Liver (tissue), 9 donors: ENCODE measurements around the gene NOC2L. TPM values are rescaled to one million over a fixed set of nuclear protein-coding genes. Genes with fewer than 3 reads are reported as not detected.

Experiments used
- DNase-seq: peaks from one replicate; pipeline ENCODE4 v3.0.0-alpha.2; 2017; ENCODE audit warnings: low spot score
- H3K27ac ChIP-seq, 2 donors: one replicate each; pipeline ENCODE4 v1.7.0; 2013; ENCODE audit warnings: inconsistent platforms in 2 of 2, low read length in 2 of 2, control low read depth in 1 of 2, low read depth in 1 of 2, mild to moderate bottlenecking in 1 of 2
- H3K27me3 ChIP-seq, 4 donors: one replicate each; pipeline versions ENCODE4 v1.6.1 to v1.7.0; 2013; ENCODE audit warnings: low read length in 3 of 4, inconsistent platforms in 1 of 4, mild to moderate bottlenecking in 1 of 4, moderate library complexity in 1 of 4; ENCODE audit not compliant: control insufficient read depth in 4 of 4, insufficient read depth in 4 of 4
- H3K36me3 ChIP-seq, 4 donors: one replicate each; pipeline versions ENCODE4 v1.6.1 to v1.7.0; 2013; ENCODE audit warnings: low read length in 3 of 4, mild to moderate bottlenecking in 3 of 4, low read depth in 1 of 4, moderate library complexity in 1 of 4; ENCODE audit not compliant: control insufficient read depth in 4 of 4, insufficient read depth in 3 of 4
- H3K4me1 ChIP-seq, 4 donors: one replicate each; pipeline versions ENCODE4 v1.6.1 to v1.7.0; 2013; ENCODE audit warnings: low read length in 3 of 4, mild to moderate bottlenecking in 3 of 4, moderate library complexity in 1 of 4; ENCODE audit not compliant: control insufficient read depth in 4 of 4, insufficient read depth in 4 of 4
- H3K4me3 ChIP-seq, 3 donors: one replicate each; pipeline versions ENCODE4 v1.6.1 to v1.7.0; 2013; ENCODE audit warnings: low read length in 3 of 3, control low read depth in 1 of 3, low read depth in 1 of 3, mild to moderate bottlenecking in 1 of 3
- H3K9ac ChIP-seq, 2 donors: one replicate each; pipeline ENCODE4 v1.7.0; 2013; ENCODE audit warnings: low read length in 2 of 2, mild to moderate bottlenecking in 2 of 2, moderate library complexity in 2 of 2, control low read depth in 1 of 2, low read depth in 1 of 2
- H3K9me3 ChIP-seq, 4 donors: one replicate each; pipeline versions ENCODE4 v1.6.1 to v1.7.0; 2013; ENCODE audit warnings: low read length in 3 of 4; ENCODE audit not compliant: control insufficient read depth in 4 of 4
- EGR1 ChIP-seq, 2 donors: IDR thresholded peaks; 2 replicates each; pipeline ENCODE4 v1.6.1; 2016 to 2018; ENCODE audit warnings: antibody characterized with exemption in 2 of 2, low read depth in 2 of 2
- FOXA1 ChIP-seq: IDR thresholded peaks from 2 replicates; pipeline ENCODE4 v1.6.1; 2016; ENCODE audit warnings: antibody characterized with exemption
- GABPA ChIP-seq, 2 donors: IDR thresholded peaks in 1 of 2; conservative IDR thresholded peaks in 1 of 2; 2 replicates each; pipeline ENCODE4 v1.6.1; 2016; ENCODE audit warnings: antibody characterized with exemption in 2 of 2, mild to moderate bottlenecking in 1 of 2, moderate library complexity in 1 of 2
- HNF4A ChIP-seq, 2 donors: conservative IDR thresholded peaks; 2 replicates each; pipeline ENCODE4 v1.6.1; 2016; ENCODE audit warnings: antibody characterized with exemption in 2 of 2, mild to moderate bottlenecking in 2 of 2
- JUND ChIP-seq, 2 donors: IDR thresholded peaks; 2 replicates each; pipeline ENCODE4 v1.6.1; 2016; ENCODE audit warnings: antibody characterized with exemption in 2 of 2
- NR2F2 ChIP-seq: IDR thresholded peaks from 2 replicates; pipeline ENCODE4 v1.6.1; 2016; ENCODE audit warnings: antibody characterized with exemption
- RAD21 ChIP-seq, 2 donors: IDR thresholded peaks; 2 replicates each; pipeline ENCODE4 v1.6.1; 2016; ENCODE audit warnings: antibody characterized with exemption in 2 of 2, mild to moderate bottlenecking in 2 of 2
- SP1 ChIP-seq: IDR thresholded peaks from 2 replicates; pipeline ENCODE4 v1.6.1; 2018; ENCODE audit warnings: antibody characterized with exemption, mild to moderate bottlenecking
- TAF1 ChIP-seq: conservative IDR thresholded peaks from 2 replicates; pipeline ENCODE4 v1.6.1; 2016; ENCODE audit warnings: antibody characterized with exemption, mild to moderate bottlenecking
- WGBS: extraction: QIAGEN DNeasy Blood & Tissue Kit; methylation state at CpG from one replicate; pipeline ENCODE4 v1.1.7; 2013; 5-methylcytosine and 5-hydroxymethylcytosine counted together
- polyA plus RNA-seq, 2 donors: library from polyadenylated mRNA; stranded (reverse) in 1 of 2; unstranded in 1 of 2; fragments of 200-250 nt in 1 of 2; fragments of >200 nt in 1 of 2; fragmentation: Nextera tagmentation in 1 of 2; extraction: Ambion mirVana in 1 of 2; gene quantifications; one replicate each; pipeline versions ENCODE4 v1.2.1 to v1.2.3, GENCODE V29; 2013 to 2015
- total RNA-seq, 2 donors: library from RNA; depleted of rRNA; stranded (reverse); fragments of >200 nt; gene quantifications; one replicate each; pipeline ENCODE4 v1.2.3, GENCODE V29; 2014
- TF ChIP-seq, protein P1 (sequence below): IDR thresholded peaks from 2 replicates; pipeline ENCODE4 v1.6.1; 2016; ENCODE audit warnings: antibody characterized with exemption
- TF ChIP-seq, protein P2 (sequence below): IDR thresholded peaks from 2 replicates; pipeline ENCODE4 v1.6.1; 2016; ENCODE audit warnings: antibody characterized with exemption, mild to moderate bottlenecking
- TF ChIP-seq, protein P3 (sequence below): IDR thresholded peaks from 2 replicates; pipeline ENCODE4 v1.6.1; 2016; ENCODE audit warnings: antibody characterized with exemption
- TF ChIP-seq, protein P4 (sequence below): fragments of 150-350 bp; IDR thresholded peaks from 2 replicates; pipeline ENCODE4 v1.5.1; 2017; ENCODE audit warnings: improper control_type of control experiment, low read depth, low read length; ENCODE audit not compliant: missing input control
- TF ChIP-seq, protein P5 (sequence below): IDR thresholded peaks from 2 replicates; pipeline ENCODE4 v1.6.1; 2016; ENCODE audit warnings: antibody characterized with exemption
- donor health status: healthy.
- donor health status: healthy.
- donor health status: healthy.
- donor health status: healthy.
- donor health status: healthy.

NOC2L gene
- total and polyA plus RNA-seq, 4 donors = 17.1 to 34.5 (median 30.0) TPM

DNA sequence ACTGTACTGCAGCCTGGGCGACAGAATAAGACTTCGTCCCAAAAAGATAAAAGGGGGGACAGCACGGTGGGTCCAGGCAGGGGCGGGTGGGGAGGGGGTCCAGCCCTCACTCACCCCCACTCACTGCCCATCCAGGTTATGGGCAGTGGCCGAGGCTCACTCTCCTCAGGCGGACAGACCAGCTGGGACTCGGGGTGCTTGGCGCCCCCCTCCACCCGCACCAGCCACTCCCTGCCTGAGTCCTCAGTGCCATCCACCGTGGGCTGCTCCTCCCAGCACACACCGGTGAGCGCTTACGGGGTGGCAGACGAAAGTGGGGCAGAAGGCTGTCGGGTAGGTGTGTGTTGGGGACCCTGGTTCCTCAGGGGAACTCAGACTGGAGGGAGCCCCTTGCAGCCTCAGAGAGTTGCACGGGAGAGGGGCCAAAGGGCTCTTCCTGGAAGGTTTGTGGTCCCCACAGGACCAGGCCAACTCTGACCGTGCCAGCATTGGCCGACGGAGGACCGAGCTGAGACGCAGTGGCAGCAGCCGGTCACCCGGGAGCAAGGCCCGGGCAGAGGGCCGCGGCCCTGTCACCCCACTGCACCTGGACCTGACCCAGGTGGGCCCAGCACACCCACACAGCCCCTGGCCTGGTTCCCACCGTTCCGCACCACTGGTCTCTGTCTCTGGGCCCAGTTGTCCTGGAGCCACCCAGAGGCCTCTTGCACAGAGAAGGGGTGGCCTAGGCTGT is 13.8 kb upstream of the NOC2L start:
- Histone ChIP-seq H3K27ac (no peak overlapping the region), H3K9me3 (no peaks in the 10 kb centered on the region), H3K4me3 (no peak overlapping the region), H3K9ac (no peak overlapping the region), H3K27me3 (peaks cover 0 to 26% (median 2%) of the 10 kb centered on the region in 4 donors), H3K36me3 (no peaks in the 10 kb centered on the region), H3K4me1 (peaks cover 0 to 6% (median under 1%) of the 10 kb centered on the region in 4 donors)
- no peak for DNase-seq
- 89% methylated on average over 28 of the region's 28 CpGs for WGBS
- TF ChIP-seq EGR1 (IDR thresholded peaks at IDR 0.05; ENCODE audit: low read depth in 2 of 2) (no peak), JUND (IDR thresholded peaks at IDR 0.05) (no peak), FOXA1 (no peak), HNF4A (conservative IDR thresholded peaks at IDR 0.05) (no peak)
- TF ChIP-seq, protein P1, sequence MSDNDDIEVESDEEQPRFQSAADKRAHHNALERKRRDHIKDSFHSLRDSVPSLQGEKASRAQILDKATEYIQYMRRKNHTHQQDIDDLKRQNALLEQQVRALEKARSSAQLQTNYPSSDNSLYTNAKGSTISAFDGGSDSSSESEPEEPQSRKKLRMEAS = no peak
- TF ChIP-seq, protein P2, sequence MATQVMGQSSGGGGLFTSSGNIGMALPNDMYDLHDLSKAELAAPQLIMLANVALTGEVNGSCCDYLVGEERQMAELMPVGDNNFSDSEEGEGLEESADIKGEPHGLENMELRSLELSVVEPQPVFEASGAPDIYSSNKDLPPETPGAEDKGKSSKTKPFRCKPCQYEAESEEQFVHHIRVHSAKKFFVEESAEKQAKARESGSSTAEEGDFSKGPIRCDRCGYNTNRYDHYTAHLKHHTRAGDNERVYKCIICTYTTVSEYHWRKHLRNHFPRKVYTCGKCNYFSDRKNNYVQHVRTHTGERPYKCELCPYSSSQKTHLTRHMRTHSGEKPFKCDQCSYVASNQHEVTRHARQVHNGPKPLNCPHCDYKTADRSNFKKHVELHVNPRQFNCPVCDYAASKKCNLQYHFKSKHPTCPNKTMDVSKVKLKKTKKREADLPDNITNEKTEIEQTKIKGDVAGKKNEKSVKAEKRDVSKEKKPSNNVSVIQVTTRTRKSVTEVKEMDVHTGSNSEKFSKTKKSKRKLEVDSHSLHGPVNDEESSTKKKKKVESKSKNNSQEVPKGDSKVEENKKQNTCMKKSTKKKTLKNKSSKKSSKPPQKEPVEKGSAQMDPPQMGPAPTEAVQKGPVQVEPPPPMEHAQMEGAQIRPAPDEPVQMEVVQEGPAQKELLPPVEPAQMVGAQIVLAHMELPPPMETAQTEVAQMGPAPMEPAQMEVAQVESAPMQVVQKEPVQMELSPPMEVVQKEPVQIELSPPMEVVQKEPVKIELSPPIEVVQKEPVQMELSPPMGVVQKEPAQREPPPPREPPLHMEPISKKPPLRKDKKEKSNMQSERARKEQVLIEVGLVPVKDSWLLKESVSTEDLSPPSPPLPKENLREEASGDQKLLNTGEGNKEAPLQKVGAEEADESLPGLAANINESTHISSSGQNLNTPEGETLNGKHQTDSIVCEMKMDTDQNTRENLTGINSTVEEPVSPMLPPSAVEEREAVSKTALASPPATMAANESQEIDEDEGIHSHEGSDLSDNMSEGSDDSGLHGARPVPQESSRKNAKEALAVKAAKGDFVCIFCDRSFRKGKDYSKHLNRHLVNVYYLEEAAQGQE = no peak
- TF ChIP-seq, protein P3, sequence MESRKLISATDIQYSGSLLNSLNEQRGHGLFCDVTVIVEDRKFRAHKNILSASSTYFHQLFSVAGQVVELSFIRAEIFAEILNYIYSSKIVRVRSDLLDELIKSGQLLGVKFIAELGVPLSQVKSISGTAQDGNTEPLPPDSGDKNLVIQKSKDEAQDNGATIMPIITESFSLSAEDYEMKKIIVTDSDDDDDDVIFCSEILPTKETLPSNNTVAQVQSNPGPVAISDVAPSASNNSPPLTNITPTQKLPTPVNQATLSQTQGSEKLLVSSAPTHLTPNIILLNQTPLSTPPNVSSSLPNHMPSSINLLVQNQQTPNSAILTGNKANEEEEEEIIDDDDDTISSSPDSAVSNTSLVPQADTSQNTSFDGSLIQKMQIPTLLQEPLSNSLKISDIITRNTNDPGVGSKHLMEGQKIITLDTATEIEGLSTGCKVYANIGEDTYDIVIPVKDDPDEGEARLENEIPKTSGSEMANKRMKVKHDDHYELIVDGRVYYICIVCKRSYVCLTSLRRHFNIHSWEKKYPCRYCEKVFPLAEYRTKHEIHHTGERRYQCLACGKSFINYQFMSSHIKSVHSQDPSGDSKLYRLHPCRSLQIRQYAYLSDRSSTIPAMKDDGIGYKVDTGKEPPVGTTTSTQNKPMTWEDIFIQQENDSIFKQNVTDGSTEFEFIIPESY = no peak

DNA sequence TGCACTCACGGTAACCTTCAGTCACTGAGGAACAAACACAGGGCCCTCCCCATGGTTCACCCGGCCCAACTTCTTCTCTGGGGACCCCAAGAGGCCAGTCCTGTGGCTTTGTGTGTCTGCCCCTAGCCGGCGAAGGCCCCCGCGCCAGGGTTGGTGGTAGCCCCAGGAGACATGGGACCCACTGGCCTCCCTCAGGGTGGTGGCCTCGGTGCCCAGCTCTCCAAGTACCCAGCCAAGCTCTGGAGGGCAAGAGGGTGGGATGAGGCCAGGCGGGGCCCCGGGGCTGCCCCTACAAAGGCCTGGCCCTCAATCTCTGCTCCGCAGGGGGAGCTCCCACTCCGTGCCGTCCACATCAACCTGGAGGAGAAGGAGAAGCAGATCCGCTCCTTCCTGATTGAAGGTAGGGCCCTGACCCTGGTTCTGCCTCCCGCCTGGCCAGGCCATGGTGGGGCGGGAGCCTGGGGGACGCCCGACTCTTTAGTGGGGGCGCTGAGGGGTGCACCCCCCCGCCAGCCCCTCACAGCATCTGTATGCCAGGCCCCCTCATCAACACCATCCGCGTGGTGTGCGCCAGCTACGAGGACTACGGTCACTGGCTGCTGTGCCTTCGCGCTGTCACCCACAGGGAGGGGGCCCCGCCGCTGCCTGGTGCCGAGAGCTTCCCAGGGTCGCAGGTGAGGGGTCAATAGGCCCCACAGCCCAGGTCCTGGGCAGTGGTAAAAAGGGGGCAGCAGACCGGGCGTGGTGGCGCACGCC is 12.9 kb upstream of the NOC2L start:
- TF ChIP-seq NR2F2 (no peak), EGR1 (IDR thresholded peaks at IDR 0.05; ENCODE audit: low read depth in 2 of 2) (no peak), GABPA (IDR thresholded peaks at IDR 0.05 in 1 of 2, conservative IDR thresholded peaks at IDR 0.05 in 1 of 2) (no peak), HNF4A (conservative IDR thresholded peaks at IDR 0.05) (no peak), RAD21 (IDR thresholded peaks at IDR 0.05) (no peak), JUND (IDR thresholded peaks at IDR 0.05) (no peak), FOXA1 (no peak), TAF1 (no peak), SP1 (no peak)
- TF ChIP-seq, protein P4, sequence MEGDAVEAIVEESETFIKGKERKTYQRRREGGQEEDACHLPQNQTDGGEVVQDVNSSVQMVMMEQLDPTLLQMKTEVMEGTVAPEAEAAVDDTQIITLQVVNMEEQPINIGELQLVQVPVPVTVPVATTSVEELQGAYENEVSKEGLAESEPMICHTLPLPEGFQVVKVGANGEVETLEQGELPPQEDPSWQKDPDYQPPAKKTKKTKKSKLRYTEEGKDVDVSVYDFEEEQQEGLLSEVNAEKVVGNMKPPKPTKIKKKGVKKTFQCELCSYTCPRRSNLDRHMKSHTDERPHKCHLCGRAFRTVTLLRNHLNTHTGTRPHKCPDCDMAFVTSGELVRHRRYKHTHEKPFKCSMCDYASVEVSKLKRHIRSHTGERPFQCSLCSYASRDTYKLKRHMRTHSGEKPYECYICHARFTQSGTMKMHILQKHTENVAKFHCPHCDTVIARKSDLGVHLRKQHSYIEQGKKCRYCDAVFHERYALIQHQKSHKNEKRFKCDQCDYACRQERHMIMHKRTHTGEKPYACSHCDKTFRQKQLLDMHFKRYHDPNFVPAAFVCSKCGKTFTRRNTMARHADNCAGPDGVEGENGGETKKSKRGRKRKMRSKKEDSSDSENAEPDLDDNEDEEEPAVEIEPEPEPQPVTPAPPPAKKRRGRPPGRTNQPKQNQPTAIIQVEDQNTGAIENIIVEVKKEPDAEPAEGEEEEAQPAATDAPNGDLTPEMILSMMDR = no peak
- TF ChIP-seq, protein P3 = no peak
- TF ChIP-seq, protein P5, sequence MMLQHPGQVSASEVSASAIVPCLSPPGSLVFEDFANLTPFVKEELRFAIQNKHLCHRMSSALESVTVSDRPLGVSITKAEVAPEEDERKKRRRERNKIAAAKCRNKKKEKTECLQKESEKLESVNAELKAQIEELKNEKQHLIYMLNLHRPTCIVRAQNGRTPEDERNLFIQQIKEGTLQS = no peak
- TF ChIP-seq, protein P1 = no peak
- Histone ChIP-seq H3K9ac (no peak overlapping the region), H3K36me3 (no peaks in the 10 kb centered on the region), H3K9me3 (no peaks in the 10 kb centered on the region), H3K4me3 (no peak overlapping the region), H3K4me1 (peaks cover 0 to 8% (median 2%) of the 10 kb centered on the region in 4 donors), H3K27ac (no peak overlapping the region), H3K27me3 (peaks cover 0 to 26% (median 2%) of the 10 kb centered on the region in 4 donors)
- 79% methylated on average over 34 of the region's 34 CpGs for WGBS
- DNase-seq = no peak
